Hematopoietic multipotent progenitor cell treated with erythropoietin and hydrocortisone succinate and interleukin-3 and kit ligand, for 8 days (in vitro differentiated cells): ENCODE measurements around the gene RCE1.

Experiments used
- DNase-seq: peaks from one replicate; pipeline ENCODE4 v3.0.0-alpha.2; 2015

RCE1 gene

DNA sequence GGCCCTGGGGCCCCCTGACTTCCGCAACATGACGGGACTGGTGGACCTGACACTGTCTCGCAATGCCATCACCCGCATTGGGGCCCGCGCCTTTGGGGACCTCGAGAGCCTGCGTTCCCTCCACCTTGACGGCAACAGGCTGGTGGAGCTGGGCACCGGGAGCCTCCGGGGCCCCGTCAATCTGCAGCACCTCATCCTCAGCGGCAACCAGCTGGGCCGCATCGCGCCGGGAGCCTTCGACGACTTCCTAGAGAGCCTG lies 14.6 kb downstream of the RCE1 start:
- DNase-seq, result no peak

DNA sequence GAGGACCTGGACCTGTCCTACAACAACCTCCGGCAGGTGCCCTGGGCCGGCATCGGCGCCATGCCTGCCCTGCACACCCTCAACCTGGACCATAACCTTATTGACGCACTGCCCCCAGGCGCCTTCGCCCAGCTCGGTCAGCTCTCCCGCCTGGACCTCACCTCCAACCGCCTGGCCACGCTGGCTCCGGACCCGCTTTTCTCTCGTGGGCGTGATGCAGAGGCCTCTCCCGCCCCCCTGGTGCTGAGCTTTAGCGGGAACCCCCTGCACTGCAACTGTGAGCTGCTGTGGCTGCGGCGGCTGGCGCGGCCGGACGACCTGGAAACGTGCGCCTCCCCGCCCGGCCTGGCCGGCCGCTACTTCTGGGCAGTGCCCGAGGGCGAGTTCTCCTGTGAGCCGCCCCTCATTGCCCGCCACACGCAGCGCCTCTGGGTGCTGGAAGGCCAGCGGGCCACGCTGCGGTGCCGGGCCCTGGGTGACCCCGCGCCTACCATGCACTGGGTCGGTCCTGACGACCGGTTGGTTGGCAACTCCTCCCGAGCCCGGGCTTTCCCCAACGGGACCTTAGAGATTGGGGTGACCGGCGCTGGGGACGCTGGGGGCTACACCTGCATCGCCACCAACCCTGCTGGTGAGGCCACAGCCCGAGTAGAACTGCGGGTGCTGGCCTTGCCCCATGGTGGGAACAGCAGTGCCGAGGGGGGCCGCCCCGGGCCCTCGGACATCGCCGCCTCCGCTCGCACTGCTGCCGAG lies 15.1 kb downstream of the RCE1 start:
- no peak for DNase-seq

DNA sequence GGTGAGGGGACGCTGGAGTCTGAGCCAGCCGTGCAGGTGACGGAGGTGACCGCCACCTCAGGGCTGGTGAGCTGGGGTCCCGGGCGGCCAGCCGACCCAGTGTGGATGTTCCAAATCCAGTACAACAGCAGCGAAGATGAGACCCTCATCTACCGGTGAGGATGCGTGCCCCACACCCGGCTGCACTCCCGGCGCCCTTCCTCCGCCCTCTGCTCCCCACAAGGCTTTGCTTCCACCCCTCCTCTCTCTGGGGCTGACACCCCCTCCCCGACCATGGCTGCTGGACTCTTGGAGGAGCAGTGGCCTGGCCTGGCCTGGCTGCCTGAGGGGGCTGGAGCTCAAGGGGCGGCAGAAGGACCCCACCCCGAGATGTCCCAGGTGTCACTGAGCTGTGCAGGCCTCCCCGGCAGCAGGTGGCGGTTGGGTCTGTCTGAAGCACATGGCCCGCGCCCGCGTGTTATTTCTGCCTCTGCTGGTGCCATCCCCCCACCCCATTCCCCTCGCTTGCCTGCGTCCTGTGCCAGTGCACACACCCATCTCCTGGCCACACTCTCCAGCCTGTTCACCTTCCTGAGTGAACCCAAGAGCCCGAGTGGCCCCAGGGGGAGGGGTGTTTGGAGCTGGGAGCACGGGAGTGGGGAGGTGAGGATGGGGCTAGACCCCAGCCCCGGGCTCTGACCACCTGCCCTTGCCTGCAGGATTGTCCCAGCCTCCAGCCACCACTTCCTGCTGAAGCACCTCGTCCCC lies 15.9 kb downstream of the RCE1 start:
- no peak for DNase-seq

DNA sequence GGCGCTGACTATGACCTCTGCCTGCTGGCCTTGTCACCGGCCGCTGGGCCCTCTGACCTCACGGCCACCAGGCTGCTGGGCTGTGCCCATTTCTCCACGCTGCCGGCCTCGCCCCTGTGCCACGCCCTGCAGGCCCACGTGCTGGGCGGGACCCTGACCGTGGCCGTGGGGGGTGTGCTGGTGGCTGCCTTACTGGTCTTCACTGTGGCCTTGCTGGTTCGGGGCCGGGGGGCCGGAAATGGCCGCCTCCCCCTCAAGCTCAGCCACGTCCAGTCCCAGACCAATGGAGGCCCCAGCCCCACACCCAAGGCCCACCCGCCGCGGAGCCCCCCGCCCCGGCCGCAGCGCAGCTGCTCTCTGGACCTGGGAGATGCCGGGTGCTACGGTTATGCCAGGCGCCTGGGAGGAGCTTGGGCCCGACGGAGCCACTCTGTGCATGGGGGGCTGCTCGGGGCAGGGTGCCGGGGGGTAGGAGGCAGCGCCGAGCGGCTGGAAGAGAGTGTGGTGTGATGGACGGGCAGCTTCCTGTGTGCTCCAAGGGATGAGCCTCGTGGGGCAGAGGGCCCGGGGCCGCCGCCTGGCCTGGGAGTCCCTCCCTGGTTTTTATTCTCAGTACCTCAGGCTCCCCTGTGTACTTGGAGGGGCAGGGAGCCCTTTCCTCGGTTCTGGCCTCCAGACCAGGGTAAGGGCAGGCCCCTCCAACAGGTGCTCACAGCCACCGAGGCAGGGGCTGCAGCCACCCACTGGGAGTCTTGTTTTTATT lies 16.6 kb downstream of the RCE1 start:
- DNase-seq, result peak; percentile 29

DNA sequence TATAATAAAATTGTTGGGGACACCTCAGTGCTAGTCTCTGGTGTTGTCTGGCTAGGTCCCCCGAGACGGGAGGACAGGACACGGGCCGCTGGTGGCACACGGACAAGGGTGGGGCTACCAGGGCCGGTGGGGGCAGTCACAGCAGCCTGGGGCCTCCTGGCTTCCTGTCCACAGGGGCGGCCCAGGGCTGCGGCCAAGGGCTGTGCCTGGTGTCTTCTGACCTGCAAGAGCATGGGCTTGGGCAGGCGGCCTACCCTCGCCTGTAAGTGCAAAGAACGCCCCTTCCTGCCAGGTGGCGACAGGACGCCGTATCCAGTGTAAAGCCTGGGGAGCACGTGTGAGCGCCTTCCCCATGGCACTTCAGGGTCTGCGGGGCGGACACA lies 17.2 kb downstream of the RCE1 start:
- no peak for DNase-seq

DNA sequence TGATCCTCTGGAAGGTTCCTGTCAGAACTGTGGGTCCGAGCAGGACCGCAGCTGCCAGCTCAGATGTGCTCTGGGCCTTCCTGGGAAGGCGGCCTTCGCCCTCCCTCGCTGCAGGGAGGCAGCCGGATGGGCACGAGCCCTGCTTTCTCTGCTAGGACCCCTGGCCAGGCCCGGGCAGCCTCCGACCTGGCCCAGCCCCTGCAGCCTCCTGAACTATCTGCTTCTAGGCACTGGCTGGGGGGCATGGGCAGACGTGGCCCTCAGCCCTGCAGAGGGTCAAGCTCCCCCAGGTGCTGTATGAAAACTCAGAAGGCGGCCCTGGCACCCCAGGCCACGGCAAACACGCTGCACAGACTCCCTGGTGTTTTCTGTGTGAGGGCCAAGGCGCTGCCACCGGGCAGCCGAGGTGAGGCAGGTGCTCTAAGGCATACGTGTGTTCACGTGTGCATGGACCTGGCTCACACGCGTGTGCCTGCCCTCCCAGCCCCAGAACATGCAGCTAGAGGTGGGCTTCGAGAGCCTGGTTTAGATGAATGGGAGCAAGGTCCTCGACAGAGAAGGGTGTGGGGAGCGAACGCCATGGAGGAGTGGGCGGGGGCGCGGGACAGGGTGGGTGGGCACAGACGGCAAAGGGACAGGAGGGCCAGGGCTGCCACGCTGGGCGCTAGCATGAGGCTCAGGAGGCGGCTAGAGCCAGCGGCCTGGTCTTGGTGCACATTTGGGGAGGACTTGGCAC lies 18.0 kb downstream of the RCE1 start:
- DNase-seq, result no peak

DNA sequence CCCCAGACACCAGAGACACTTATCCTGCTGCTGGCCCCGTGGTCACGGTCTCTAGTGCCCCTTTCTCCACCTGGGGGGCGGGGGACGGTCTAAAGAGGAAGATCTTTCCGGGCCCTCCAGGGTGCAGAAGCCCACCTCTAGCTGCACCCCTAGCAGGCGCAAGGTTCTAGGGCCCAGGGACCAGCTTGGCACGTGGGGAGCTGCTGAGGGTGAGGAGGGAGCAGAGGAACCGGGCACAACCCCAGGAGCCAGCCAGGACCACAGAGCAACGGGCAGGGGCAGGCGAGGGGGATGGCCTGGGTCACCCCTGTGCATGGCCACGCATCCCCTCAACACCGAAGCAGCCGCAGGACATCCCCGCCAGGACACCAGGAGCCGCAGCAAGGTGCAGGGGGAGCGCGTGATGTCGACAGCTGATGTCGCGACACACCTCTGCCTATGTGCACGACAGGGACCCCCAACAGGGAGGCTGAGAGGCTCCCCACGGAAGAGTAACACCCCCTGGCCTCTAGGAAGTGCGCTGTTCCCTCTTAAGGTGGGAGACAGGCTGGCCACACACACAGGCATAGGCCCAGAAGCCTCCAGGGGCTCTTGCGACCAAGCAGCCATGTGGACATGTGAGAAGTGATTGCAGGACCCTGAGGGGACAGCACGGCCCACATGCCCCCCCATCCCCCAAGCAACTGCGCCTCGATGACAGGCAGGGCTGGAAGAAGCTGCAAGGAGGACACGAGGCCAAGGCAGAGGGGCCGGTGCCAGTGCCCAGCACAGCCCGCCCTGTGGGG lies 18.7 kb downstream of the RCE1 start:
- no peak for DNase-seq

DNA sequence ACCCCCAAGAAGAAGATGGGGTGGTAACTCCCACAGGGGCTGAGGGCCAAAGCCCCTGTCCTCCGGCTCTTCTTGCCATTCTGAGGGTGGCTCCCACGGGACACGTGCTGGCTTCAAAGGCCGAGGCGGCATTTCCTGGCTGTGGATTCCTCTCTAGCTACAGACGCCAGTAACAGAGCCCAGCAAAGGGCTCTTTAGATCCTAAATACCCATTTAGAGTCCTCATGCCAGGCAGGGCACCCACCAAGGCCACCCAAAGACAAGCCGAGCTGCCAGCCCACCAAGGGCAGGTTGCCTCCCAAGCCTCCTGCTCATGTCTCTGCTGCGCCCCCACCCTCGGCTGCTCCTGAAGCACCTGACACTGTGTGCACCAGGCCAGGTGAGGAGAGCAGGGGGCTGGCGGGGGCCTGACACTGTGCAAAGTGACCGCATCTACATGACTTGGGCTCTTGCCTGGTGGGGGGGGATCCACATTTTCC lies 19.4 kb downstream of the RCE1 start:
- no peak for DNase-seq

DNA sequence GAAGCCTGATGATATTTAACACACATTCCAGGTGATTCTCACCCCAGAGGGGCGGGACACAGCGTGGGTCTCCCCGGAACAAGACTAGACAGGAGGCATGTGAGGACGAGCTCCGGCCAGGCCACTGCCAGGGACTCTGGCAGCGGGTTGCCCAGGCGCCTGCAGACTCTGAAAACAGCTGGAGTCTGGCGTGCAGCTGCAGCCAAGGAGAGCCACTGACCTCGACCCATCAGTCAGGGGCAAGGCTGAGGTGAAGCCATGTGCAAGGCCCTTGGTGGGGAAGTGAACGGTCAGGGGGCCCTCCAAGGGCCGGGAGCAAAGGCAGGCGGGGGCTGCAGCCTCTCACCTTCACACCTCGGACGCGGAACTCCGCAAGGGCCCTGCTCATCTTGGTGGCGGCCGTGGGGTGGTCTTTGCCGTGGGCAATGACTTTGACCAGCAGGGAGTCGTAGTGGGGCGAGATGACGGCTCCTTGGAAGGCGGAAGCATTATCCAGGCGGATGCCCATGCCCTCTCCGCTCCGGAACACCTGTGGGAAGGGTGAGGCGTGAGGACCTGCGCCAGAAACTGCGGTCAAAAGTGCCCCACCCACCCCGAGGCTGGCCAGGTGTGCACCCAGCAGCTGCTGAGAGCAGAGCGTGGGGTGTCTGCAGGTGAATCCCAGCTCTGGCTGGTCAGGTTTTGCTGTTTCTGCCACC lies 20.3 kb downstream of the RCE1 start:
- no peak for DNase-seq

DNA sequence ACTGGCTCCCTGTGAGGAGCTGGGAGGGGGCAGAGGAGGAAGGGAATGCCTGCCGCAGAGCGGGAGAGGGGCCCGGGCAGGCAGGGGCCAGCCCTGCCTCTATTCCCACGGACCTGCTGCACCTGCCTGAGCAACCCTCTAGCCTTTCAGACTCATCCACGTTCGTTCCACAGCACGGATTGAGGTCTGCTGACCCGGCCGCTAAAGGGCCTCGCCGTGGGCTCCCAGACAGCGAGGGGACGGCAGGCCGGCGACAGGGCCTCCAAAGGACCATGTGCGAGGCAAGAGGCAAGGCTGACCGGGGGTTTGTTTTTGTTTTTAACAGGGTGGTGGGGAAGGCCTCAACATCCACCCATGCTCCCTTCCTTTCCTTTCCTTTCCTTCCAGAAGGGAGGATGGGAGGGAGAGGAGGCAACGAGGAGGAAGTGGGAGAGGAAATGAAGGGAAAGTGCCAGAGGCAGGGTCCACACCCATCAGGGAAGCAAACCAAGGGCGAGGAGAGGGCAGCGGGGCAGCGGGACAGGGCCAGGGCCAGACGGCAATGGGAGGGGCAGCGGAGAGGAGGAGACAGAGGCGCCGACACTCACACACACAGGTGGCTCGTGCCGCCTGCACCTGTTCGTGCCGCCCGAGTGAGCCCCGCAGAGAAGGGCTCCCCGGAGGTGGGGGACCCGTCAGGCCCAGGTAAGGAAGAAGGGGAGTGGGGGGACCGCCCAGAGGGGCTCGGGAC lies 21.1 kb downstream of the RCE1 start:
- no peak for DNase-seq

DNA sequence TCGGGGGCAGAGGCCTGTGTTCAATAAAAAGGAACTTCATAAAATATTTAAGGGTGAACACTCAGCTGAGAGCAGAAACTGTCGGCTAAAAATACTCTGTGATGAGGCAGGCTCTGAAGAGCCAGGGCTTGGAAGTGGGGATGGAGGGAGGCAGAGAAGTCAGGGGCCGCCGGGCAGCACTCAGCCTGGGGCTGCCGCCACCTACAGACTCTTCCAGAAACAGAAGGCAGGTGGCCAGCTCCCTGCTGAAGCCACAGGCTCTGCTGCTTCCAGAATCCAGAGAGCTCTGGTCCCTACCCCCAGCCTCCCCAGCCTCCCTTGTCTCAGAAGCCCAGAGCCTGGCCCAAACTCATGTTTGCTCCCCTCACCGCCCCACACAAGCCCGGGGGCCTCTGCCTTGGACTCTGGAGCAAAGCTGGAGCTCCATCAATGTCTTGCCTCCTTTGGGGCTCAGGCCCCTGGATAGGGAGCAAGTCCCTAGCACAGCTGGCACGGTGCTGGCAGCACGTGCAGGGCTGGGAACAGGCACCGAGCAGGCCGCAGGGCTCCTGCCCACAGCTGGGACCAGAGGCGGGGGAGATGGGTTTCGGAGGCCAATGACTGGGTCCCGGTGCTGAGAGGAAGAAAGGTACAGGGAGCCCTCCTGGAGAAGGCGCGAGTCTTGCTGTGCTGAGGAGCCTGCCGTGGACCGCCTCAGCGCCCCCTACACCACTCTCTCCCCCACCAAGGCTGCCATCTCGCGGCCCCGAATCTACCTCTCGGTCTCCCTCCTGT lies 21.9 kb downstream of the RCE1 start:
- DNase-seq, result no peak

DNA sequence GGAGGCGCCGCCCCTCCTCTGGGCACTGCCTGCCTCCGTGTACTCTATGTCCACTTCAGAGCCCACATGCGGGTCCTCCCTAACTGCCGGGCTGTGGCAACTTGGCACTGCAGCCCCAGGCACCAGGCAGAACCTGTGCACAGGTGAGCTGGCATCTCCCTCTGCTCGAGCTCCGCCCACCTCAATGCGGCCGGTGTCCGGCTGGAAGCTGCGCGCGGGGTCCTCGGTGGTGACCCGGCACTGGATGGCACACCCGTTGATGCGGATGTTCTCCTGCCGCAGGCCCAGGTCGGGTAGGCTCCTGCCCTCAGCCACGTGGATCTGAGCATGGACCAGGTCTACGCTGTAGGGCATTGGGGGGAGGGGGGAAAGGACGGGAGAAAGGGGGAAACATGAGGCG lies 22.8 kb downstream of the RCE1 start:
- no peak for DNase-seq

DNA sequence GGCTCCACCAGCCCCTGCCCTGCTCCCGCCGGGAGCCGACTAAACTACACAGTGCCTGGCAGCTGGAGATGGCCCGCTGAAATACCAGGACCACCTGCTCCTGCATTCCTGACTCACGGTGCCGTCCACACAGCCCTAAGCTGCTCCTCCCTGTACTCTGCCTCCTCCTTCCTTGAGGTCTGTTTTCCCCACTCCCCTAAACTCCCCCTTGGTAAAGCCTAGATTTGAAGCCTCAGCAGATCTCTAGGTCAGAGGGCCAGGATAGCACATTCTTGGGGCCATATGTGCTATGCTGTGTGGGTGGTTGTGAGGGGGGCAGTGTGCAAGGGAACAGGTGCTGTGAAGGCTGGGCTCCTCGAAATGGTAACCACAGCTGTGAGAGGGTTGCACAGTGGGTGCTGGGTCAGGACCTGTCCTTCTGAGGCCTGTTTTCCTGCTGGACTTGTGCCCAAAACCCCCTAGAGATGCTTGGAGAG lies 23.3 kb downstream of the RCE1 start:
- DNase-seq, result no peak

DNA sequence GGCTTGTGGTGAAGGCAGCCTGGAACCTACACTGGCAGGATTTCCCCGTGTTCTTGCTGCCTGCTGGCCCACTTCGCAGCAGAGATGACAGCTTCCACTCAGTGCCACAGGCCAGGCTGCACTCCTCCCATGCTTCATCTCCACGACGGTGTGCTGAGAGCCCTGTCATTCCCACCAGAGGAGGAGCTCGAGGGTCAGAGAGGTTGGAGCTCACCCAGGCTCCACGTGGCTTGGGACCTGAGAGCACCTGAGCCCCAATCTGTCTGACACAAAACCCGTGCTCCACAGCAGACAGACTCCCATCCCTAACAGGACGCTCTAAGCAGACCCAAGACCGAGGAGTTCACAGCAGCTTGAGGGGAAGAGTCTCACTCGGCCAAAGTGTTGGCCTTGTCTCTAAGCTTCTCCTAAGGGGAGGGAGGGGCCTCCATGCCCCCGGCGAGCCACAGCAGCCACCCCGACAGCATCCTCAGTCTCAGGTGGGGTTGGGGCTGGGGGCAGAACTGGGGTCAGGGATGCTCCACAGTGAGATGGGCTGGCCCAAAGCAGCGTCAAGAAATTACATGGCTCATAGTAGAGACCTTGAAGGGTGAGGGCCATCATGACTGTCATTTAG lies 24.3 kb downstream of the RCE1 start:
- no peak for DNase-seq

DNA sequence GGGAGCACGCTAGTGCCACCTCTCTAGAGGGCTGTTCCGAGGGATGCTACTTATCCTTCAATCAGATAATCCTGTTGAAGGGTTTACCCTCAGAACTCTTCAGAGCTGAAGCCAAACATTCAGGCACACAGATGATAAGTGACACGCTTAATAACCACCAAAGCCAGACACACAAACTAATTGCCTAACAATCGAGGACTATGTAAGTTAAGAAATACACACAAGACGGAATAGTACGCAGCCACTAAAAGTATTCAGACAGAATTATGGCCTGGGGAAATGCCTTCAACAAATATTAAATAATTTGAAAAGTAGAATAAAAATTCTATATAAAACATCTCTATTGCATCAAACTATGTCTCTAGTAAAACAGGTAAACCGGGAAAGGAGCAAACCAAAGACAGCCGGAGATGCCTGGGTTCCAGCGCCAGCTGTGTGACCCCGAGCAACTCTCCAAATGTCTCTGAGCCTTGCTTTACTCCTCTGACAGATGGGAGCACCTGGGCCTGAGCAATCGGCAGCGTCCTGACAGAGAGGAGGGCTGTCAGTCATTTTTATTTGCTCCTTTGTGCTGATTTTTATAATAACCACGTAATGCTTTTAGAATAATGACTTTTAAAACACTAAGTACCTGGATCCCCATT lies 25.0 kb downstream of the RCE1 start:
- DNase-seq, result no peak

DNA sequence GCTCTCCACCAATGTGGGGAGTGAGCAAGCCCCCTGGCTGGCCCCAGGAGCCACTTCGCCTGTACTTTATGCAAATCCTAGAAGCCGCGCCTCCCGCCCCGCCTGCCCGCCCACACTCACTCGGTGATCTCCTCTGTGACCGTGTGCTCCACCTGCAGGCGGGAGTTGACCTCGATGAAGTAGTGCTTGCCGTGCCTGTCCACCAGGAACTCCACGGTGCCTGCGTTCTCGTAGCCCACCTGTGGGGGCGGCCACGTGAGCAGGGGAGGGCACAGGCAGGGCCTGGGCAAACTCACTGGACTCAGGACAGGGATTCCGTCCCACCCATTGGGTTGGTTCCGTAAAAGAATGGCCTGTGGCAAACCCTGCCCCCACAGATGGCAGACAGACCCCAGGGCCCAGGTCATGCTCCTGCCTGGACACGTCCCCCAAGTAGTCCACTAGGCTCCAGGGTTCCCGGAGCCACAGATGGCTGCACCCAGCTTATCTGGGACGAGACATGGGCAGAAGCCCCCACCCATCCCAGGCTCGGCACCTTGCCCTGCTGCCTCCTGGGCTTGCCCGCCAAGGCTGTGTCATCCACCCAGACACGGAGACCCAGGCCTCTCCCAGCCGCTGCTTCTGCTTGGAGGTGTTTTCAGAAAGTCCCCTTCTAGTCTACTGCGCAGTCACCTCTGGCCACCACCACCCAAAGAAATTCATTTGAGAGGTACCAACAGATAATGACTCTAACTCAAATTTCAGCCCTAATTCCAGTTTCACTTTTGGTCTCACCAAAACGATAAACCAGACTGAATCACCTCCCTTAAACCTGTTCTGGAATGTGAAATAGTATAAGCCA lies 25.7 kb downstream of the RCE1 start:
- peak; percentile 81 for DNase-seq

DNA sequence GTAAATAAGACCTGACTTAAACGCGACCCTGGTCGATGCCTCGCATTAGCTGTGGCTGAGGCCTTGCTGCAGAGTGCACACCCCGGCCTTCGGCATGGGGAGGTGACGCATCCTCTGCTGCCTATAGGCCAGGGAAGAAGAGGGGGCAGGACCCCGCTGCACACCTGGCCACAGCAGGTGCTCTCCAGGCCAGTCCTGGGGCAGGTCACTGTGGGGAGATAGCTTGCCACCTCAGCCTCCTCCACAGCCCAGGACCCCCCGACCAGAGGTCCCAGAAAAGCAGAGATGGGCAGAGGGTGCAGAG lies 26.3 kb downstream of the RCE1 start:
- DNase-seq, result no peak

DNA sequence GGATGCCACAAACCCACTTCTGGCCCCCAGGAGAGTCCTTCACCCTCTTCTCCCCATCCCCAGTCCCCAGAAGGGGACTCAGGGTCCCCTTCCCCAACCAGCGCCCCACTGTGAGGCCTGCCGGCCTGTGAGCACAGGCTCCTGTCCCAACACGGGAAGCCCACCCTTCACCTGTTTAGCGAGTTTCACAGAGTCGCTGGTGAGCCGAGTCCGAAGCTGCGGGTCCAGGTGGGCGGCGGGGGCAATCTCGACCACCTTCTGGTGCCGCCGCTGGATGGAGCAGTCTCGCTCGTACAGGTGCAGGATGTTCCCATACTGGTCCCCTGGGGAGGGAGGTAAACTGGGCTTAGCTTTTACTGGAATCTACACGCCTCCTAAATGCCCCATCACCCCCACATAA lies 26.9 kb downstream of the RCE1 start:
- no peak for DNase-seq
